Stimulated activated CD4-positive, alpha-beta T cell treated with anti-CD3 and anti-CD28 coated beads, Interleukin-12 subunit alpha, Interleukin-12 subunit beta, amount 100 ng/mL, for 48 hours (primary cell): ENCODE data around the gene AP2M1.
"Not testable (repeated sequence)": the region's sequence is repeated elsewhere in the genome, so short reads cannot be mapped to it uniquely, and the experiment has no call there.

Experiments
- DNase-seq, 3 donors: peaks; one replicate each; pipeline ENCODE4 v3.0.0-alpha.2; 2020; ENCODE audit warnings: low read depth in 2 of 3, low spot score in 1 of 3

The AP2M1 gene

DNA sequence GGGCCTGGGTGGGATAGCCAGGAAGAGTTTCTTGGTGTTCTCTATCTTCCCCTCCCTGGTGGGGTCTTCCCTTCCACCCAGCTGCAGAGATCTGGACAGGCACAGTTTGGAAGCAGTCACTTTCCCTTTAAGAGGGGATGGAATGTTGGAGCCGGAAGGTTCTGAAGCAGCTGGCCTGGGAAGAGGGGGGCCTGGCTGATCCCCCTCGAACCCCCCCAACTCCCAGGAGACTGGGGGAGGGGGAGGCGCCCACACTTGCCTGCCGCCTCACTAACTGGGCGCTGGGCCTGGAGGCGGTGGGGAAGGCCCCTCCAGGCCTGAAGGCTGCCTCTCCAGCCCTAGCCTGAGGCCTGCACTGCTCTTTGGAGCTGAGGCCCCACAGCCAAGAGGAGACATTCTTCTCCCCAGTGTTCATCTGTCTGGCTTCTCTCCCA, 18.1 kb upstream of the AP2M1 start:
- DNase-seq: no peak

DNA sequence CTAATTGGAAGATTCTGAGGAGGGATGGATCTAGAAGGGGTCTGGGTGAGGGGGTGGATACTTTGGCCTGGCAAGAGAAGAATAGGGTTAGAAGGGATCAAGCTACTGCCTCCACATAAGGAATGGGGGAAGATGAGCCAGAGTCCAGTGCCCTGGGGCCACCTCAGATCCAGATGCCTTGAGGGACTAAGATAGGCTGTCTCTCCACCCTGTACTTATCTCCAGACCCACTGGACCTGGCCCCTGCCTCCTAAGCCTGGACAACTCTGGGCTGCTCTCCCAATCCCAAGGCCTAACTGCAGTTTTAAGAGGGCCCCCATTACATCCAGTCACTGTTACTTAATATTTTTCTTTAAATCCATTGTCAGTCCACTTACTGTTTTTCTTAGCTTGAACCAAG, 17.4 kb upstream of the AP2M1 start:
- DNase-seq: no peak

DNA sequence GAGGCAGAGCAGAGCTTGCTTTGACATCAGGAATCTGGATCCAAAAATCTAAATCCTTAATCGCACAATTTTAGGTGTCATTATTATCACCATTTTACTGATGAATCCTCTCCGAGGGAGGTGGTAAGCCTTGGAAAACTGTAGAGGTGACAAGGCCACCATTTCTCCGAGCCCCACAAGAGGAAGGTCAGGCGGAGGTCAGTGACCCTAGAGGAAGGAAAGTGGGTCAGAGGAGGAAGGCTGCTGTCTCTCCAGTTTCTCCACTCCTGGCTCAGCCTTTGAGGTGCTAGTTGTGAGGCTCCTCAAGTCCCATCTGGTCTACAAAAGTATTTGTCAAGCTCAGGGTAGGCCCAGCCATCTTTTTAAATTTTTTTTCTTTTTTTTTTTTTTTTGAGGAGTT, 16.3 kb upstream of the AP2M1 start:
- DNase-seq: no peak

DNA sequence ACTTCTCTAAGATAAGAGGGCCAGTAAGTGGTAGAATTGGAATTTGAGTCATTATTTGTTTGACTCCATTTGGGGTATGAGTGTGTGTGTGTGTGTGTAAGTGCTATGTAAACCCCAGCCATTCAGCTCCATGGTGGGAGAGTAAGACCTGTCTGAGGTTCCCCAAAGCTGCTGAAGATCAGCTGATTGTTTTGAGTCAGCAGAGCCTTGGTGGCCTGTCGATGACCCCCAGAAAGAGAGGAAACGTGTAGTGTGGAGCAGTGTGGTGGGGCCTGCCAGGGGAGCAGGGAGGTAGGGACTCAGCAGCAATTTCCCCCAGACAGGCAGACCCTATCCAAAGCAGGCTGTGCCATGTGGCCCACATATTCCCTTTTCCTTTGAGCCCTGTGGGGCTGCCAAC, 14.2 kb upstream of the AP2M1 start:
- DNase-seq: no peak

DNA sequence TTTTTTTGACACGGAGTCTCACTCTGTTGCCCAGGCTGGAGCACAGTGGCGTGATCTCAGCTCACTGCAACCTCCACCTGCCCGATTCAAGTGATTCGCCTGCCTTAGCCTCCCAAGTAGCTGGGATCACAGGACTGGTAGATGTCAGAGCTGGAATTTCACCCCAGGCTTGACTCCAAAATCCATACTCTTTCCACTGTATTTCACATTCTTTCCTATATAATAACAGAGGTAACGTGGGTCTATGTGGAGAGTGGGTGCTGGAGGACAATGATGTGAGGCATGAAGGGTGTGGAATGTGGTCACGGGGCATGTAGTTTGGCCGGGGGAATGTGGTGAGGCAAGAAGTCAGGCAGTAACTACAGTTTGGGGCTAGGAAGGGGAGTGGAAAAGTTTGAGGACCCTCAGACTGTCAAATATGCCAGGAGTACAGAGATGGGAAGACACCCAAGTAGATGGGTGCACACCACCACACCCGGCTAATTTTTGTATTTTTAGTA, 12.0 kb upstream of the AP2M1 start:
- DNase-seq: not testable (repeated sequence)

DNA sequence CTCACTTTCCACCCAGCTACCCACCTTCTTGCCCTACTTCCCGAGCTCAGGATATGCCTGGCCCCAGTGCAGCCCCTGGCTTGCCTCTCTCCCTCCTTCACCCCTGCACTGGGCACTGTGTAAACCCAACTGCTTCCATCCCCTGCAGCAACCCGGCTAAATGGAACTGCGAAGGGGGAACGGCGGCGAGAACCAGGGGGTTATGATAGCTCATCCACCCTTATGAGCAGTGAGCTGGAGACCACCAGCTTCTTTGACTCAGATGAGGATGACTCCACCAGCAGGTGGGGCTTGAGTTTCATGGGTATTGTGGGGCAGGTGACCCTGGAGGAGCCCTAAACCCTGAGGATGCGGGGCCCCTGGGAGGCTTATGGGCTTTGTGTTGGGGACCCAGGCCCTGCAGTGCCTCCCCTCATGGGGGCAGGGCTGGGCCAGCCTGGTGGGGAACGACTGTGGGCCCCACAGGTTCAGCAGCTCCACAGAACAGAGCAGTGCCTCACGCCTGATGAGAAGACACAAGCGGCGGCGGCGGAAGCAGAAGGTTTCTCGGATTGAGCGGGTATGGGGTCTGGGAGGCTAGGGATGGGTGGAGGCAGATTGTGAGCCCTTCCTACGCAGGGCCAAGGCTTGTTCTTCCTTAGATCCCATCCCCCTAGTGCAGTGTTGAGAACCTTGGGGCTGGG, 9.9 kb upstream of the AP2M1 start:
- DNase-seq: no peak

DNA sequence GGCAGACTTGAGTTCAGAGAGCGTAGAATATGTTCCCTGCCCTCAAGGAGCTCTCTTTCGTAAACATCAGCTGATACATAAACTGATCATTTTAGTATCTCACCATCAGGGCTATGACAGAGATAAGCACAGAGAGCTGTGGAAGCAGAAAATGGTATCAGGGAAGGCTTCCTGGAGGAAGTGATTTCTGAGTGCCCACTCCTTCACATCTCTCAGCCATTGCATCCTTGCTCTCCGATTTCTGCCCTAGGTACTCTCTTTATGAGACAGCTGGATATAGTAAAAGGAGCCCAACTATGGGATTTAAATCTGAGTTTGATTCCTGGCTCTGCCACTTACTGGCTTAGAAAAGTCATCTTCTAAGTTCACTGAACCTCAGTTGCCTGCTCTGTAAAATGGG, 9.1 kb upstream of the AP2M1 start:
- DNase-seq: no peak

DNA sequence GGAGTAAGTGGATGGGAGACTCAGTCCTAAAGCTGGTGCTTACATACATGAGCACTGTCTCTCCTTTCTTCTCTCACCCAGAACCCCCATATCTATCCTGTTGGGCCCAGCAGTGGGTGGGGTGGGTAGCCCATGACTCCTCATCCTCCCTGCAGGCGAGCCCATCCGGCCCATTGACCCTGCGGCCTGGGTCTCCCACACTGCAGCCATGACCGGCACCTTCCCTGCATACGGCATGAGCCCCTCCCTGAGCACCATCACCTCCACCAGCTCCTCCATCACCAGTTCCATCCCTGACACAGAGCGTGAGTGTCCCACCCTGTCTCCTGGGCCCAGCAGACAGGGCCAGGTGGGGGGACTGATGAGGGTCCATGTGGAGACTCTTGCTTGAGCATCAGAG, 8.0 kb upstream of the AP2M1 start:
- no peak for DNase-seq

DNA sequence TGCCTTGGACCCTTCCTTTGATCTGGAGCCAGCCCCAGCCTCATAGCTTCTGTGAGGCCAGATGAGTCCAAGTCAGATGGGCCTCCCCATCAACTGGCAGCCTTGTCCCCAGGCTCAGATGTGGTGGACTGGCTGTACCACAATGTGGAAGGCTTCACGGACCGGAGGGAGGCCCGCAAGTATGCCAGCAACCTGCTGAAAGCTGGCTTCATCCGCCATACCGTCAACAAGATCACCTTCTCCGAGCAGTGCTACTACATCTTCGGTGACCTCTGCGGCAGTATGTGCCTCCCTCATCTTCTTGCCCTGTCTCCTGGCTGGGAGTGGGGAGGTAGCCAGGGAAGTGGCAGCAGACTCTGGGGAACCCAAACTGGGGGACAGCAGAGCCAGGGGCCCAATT, 6.9 kb upstream of the AP2M1 start:
- DNase-seq: no peak

DNA sequence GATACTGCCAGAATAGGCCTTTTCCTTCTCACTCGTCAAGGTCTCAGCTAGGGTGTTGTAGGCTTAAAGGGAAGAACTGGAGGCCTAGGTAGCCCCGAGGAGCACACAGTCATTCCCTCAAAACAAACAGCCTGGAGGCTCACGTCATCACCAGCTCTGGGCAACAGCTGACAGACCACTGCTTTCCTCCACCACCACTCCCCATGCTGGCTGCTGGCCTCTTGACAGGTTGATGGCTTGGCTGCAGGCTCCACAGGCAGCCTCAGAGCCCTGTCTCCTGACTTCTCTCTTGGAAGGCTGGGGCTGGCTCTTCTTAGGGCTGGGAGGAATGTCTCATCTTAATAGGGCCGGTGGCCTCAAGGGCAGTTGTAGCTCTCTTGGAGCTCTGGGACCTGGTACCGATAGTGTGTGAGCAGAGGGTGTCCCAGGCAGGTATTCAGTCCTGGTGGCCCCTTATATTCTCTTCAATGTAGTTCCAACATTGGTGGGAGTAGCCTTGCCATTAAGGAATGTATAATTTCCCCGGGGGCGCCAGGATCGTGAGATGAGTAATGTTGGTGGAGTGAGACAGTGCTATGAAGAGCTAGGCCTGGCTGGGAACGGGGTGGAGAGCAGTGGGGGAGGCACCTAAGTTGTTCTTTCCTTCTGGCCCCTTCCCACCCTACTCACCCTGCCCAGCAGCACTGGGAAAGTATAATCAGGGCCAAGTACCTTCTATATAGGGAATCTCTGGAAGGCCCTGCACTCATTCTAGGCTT, 6.1 kb upstream of the AP2M1 start:
- DNase-seq: no peak

DNA sequence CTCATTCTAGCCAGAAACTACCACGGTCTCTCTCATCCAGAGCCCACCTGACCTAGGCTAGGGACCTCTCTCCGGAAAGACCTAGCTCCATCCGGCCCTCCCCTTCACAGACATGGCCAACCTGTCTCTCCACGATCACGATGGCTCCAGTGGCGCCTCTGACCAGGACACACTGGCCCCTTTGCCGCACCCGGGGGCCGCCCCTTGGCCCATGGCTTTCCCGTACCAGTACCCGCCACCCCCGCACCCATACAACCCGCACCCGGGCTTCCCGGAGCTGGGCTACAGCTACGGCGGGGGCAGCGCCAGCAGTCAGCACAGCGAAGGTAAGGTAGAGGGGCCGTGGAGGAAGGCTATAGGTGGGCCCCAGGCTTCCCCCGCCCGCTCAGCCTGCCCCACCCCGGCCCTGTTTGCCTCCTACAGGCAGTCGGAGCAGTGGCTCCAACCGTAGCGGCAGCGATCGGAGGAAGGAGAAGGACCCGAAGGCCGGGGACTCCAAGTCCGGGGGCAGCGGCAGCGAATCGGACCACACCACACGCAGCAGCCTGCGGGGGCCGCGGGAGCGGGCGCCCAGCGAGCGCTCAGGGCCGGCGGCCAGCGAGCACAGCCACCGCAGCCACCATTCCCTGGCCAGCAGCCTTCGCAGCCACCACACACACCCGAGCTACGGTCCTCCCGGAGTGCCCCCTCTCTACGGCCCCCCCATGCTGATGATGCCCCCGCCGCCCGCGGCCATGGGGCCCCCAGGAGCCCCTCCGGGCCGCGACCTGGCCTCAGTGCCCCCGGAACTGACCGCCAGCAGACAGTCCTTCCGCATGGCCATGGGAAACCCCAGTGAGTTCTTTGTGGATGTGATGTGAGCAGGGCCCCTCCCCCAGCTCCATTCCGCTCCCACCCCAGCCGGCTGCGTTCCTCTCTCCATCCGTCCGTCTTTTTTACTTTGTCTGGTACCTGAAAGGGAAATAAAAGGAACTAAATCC, 4.5 kb upstream of the AP2M1 start:
- no peak for DNase-seq

DNA sequence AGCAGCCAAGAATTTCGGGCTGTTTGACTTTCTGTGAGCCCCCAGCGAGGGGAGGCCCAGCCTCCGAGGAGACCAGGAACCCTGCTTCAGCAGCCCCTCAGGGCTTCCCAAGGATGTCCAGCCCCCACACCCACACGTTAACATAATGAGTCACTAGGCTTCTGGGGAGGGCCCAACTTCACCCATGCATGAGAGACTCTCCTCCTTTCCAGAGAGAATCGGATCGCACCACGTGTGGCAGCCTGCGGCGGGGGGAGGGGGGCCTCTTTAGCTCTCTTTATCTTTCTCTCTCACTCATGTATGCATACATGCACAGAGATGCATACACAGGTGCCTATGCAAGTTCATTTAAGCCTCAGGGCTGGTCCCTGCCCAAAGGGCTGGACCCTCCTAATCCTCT, 3.1 kb upstream of the AP2M1 start:
- no peak for DNase-seq

DNA sequence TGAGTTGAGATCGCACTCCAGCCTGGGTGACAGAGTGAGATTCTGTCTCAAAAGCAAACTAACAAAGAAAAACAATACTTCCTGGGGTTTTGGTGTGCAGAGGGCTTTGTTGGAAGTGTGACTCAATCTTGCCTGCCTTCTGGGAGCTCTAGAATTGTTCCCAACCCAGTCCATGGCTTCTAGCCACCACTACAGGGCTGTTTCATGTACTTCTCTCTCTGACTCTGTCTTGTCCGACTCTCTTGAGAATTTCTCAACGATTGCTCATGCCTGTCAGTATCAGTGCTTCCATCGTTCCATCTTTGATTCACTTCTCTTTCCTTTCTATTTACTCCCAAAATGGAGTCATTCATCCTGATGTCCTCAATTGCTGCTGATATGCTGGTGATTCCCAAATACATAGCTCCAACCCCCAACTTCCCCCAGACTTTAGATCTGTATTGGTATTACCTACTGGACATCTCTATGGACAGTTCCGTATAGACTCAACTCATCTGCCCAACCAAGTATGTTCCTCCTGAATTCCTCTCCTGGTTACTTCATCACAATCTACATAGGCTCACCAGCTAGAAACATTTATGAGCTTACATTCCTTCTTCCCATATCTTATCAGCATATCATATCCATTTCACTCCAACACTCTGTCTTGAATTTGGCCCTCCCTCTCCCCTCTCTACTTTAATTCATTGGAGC, 1.8 kb upstream of the AP2M1 start:
- no peak for DNase-seq

DNA sequence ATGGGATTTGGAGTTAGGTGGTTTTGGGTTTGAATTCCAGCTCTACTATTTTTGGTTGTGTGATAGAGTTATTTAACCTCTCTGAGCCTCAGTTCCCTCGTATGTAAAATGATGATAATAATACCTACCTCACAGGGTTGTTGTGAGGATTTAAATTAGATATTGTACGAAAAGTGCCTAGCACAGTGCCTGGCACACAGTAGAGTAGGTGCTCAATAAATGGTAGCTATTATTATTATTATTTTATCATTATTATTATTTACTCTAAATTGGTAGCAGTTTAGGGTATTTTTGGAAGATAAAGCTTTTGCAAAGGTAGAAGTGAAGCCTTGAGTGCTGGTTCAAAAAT, 1.3 kb upstream of the AP2M1 start:
- DNase-seq: no peak

DNA sequence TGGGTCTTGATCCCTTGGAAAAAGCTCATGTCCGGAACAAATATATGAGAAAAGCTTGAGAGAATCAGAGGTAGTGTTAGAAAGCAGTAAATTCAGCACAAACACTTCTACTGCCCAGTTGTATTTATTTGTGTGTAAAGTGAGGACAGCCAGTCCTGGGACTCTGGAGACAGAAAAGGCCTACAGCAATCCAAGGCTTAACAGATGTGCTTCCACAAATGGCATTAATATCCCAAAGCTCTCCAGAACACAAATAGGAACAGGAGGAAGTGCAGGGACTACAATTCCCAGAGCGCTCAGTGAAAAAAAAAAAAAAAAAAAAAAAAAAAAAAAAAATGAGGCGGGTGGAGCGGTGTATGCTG, 390 bp upstream of the AP2M1 start:
- DNase-seq: no peak

DNA sequence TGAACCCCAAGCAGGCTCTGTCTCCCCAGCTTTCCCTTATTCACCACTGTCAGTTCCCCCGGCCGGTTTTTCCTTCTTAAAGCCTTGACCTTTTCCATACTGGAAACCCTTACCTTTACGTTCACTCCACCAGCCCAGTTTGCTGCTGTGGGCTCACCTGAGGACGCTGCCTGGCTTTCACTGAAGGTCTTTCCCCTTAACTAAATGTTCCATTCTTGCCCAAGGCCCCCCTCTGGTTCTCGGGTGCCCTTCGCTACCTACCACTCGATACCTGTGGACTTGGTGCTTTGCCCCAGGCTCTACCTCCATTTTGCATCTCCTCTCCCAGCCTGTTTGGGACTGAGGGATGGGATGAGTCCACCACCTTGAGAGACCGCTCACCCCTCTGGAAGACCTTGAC, 851 bp downstream of the AP2M1 start:
- no peak for DNase-seq

DNA sequence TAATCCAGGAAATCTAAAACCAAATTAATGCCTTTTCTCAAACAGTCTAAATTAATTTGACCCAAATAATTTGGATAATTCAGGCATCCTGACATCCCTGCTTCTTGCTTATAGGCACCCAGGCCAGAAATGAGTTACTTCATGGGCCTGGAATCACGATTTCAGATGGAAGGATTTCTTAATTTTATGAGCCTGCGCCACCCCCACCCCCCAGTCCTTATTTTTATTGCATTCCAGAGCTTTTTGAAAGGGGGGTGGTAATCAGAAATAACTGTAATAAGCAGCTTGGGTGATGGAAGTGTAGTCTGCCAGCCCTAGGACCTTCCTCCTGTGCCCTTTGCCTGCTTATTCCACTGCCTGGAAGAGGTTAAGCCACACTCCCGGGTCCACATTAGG, 1.3 kb downstream of the AP2M1 start:
- DNase-seq: no peak

DNA sequence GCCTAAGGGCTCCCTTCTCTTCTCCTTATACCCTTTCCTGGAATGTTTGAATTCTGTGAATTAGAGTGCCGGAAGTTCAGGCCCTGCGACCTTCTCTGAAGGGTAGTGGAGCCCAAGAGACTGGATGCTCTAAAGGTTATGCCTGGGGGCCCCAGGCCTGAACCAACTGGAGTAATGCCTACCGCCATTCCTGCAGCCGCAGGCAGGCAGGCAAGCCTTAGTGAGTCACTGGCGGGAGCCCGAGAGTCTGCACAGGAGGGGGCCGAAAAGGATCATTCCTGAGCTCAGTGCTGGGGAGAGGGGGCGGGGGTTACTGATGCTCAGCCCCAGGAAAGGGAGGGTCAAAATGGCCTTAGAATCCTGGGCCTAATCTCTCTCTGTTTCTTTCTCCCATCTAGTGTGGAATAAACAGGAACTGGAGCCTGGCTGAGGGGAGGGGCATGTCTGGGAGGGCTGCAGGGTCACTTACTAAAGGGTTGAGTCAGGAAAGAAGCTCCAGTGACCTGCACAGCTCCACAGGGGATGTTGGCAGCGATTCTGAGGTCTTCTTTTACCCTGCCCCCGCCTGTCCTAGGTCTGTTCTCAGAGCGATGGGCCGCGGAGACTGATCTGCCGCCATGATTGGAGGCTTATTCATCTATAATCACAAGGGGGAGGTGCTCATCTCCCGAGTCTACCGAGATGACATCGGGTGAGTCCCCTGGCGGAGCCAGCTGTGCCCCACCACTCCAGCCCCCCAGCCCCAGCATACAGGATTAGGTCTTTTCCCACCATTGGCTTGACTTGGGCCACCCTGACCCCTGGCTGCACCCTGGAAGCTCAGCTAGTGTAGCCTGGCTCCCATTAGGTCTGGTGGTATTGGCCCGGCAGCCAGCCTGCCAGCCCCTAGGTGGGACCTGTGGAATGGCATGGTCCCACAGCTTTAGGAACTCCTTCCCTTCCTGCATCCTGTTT, 2.0 kb downstream of the AP2M1 start:
- DNase-seq: no peak

DNA sequence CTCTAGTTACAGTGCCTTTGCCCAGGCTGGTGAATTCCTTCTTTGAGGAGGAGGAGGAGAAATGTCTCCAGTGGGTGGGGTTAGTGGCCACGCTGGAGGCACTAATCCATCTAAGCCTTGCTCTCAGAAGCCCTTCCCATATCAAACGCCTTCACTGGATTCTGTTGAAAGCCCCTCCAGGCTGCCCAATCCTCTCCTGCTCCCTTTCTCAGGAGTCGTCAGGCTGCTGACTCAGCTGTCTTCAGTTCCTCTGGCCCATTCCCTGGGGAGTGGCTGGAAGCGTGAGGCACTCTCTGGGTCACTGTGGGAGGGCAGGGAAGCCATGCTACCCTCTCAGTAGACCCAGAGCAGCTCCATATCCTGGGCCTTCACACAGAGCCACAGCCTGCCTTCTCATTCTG, 2.7 kb downstream of the AP2M1 start:
- no peak for DNase-seq

DNA sequence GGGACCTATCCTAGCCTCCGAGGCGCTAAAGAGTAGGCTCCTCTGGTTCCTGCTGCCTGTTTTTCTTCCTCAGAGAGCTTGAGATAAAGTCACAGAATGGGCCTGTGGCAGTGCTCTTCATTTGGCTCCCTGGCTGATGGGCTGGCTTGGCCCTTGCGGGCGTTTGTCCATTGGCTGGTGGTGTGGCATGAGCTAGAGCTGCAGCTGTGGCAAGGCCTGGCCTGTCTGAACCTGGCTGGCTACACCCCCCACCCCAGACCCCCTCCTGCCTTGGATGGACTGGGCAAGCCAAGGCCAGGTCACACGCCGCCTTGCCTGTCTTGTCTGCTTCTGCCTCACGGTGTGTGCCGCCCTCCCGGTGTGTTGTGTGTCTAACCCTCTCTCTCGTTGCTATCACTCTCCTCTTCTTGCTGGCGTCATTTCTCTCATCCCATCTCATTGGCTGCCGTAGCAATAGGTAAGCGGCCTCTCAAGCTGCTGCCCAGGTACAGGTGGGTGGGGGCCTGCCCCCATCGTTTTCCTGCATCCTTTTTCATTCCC, 3.2 kb downstream of the AP2M1 start:
- no peak for DNase-seq
